HG03378 (cell line): ENCODE data around the gene ZNF532.

Source experiments
- ATAC-seq: cut with Tn5 transposase; IDR thresholded peaks from one replicate; pipeline ENCODE4 v1.9.1; 2021; ENCODE audit warnings: mild to moderate bottlenecking, moderate library complexity; ENCODE audit not compliant: unreplicated experiment

The ZNF532 gene

GRCh38 chr18:59029663-59030429 is 165.2 kb downstream of the ZNF532 start:
- no peak for ATAC-seq

- no peak for ATAC-seq
Observed at GRCh38 chr18:59032308-59032707, 167.6 kb downstream of the ZNF532 start.

GRCh38 chr18:59033359-59033758 is 168.7 kb downstream of the ZNF532 start:
- no peak for ATAC-seq

- ATAC-seq = no peak
Observed at GRCh38 chr18:59033974-59034373, 169.3 kb downstream of the ZNF532 start.

GRCh38 chr18:59035591-59035990 is 170.9 kb downstream of the ZNF532 start:
- no peak for ATAC-seq
